Suprapubic skin (tissue), 4 donors: ENCODE data around the gene STIM2.

Experiments used
- CTCF ChIP-seq, 2 donors: fragments of 200-600 bp in 1 of 2; fragments of 450-650 bp in 1 of 2; sonication (generic) in 1 of 2; IDR thresholded peaks; one replicate each; pipeline ENCODE4 v1.5.1; 2016 to 2019; ENCODE audit warnings: antibody characterized with exemption in 2 of 2, mild to moderate bottlenecking in 1 of 2, moderate library complexity in 1 of 2
- EP300 ChIP-seq: sonication (generic); formaldehyde crosslinking; IDR thresholded peaks from one replicate; pipeline ENCODE4 v1.6.1; 2017; ENCODE audit warnings: antibody characterized with exemption
- POLR2A ChIP-seq, 2 donors: fragments of 450-650 bp; IDR thresholded peaks; one replicate each; pipeline ENCODE4 v1.6.1; 2017; ENCODE audit warnings: antibody characterized with exemption in 2 of 2, mild to moderate bottlenecking in 2 of 2, moderate library complexity in 2 of 2
- POLR2AphosphoS5 ChIP-seq, 3 donors: sonication (generic); formaldehyde crosslinking; IDR thresholded peaks; one replicate each; pipeline ENCODE4 v1.6.1; 2017; ENCODE audit warnings: antibody characterized with exemption in 3 of 3

GRCh38 chr4:26931451-26931850 lies 70.8 kb downstream of the STIM2 start:
- TF ChIP-seq CTCF (IDR thresholded peaks at IDR 0.05) (no peak), POLR2AphosphoS5 (IDR thresholded peaks at IDR 0.05) (no peak), EP300 (no peak), POLR2A (IDR thresholded peaks at IDR 0.05) (no peak)
